Nephron progenitor cell (in vitro differentiated cells): Measurements from ENCODE around the gene COX20.

Experiments
- DNase-seq: peaks from one replicate; pipeline ENCODE4 v3.0.0; 2021
- H3K27ac Mint-ChIP-seq: 2 replicates; pipeline ENCODE4 v1.8.0; 2021; ENCODE audit warnings: mild to moderate bottlenecking, moderate library complexity, mixed read lengths
- H3K27me3 Mint-ChIP-seq: 2 replicates; pipeline ENCODE4 v1.8.0; 2021; ENCODE audit warnings: mild to moderate bottlenecking, low read depth, mixed read lengths; ENCODE audit not compliant: poor library complexity
- H3K36me3 Mint-ChIP-seq: 2 replicates; pipeline ENCODE4 v1.8.0; 2021; ENCODE audit warnings: low read depth, mixed read lengths
- H3K4me1 Mint-ChIP-seq: 2 replicates; pipeline ENCODE4 v1.8.0; 2021; ENCODE audit warnings: mixed read lengths
- H3K4me3 Mint-ChIP-seq: 2 replicates; pipeline ENCODE4 v1.8.0; 2021; ENCODE audit warnings: mild to moderate bottlenecking, moderate library complexity, mixed read lengths
- H3K9me3 Mint-ChIP-seq: 2 replicates; pipeline ENCODE4 v1.8.0; 2021; ENCODE audit warnings: mild to moderate bottlenecking, moderate library complexity, mixed read lengths
- TF ChIP-seq, protein P1 (sequence below): fragments of 200-600 bp; sonication (generic); IDR thresholded peaks from 2 replicates; pipeline ENCODE4 v1.5.0; 2021; ENCODE audit warnings: antibody characterized with exemption

COX20 gene

DNA sequence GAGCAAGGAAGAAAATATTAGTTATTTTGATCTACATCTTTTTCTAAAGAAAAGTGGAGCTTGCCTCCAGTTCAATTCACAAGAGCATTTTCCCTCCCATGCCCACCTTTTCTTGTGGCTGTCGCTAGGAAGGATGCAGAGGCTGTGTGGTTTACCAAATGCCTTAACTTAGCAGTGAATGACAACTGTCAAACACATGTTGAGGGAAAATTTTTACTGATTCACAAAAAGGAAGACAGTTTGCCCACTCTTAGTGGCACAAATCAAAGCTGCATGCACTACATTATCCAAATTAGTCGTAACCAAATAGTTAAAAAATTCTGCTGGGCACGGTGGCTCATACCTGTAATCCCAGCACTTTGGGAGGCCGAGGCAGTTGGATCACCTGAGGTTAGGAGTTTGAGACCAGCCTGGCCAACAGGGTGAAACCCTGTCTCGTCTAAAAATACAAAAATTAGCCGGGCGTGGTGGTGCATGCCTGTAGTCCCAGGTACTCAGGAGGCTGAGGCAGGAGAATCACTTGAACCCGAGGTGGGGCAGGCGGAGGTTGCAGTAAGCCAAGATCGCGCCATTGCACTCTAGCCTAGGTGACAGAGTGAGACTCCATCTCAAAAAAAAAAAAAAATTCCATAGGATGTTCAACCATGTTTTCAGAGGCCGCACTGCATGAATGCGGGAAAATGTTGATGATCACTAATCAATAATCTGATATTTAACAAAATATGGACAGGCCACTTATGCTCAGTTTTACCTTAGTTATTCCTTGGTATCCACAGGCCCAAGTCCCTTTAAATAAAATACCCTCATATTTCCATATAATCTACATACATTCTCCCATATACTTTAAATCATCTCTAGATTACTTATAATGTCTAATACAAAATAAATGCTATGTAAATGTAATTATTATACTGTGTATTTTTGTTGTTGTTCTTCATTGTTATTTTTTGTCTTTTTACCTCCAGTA, 9.0 kb downstream of the COX20 start:
- H3K36me3 Mint-ChIP-seq: peaks cover 89% of the 10 kb centered on the region
- H3K27ac Mint-ChIP-seq: peak overlapping the region; percentile 54
- H3K4me1 Mint-ChIP-seq: no peaks in the 10 kb centered on the region
- no peak overlapping the region for H3K4me3 Mint-ChIP-seq
- no peaks in the 10 kb centered on the region for H3K27me3 Mint-ChIP-seq
- no peaks in the 10 kb centered on the region for H3K9me3 Mint-ChIP-seq
- TF ChIP-seq, protein P1, sequence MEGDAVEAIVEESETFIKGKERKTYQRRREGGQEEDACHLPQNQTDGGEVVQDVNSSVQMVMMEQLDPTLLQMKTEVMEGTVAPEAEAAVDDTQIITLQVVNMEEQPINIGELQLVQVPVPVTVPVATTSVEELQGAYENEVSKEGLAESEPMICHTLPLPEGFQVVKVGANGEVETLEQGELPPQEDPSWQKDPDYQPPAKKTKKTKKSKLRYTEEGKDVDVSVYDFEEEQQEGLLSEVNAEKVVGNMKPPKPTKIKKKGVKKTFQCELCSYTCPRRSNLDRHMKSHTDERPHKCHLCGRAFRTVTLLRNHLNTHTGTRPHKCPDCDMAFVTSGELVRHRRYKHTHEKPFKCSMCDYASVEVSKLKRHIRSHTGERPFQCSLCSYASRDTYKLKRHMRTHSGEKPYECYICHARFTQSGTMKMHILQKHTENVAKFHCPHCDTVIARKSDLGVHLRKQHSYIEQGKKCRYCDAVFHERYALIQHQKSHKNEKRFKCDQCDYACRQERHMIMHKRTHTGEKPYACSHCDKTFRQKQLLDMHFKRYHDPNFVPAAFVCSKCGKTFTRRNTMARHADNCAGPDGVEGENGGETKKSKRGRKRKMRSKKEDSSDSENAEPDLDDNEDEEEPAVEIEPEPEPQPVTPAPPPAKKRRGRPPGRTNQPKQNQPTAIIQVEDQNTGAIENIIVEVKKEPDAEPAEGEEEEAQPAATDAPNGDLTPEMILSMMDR: no peak
- DNase-seq: no peak

DNA sequence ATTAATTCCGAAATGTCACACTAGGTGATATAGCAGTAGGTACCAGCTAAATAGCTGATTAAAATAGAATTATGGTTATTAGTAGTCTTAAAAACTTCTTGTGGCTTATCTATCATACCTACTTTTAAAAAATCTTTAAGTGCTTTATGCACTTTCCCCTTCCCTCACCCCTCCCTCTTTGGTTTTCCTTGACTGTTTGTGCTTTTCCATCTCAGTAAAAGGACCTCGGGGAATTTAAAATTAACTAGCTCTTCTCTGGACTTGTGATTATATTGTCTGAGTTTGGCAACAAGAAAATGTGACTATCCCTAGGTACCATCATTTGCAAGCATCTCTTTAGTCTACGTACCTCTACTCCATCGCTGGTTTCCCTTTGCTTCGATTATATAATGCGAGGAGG, 11.2 kb downstream of the COX20 start:
- Mint-ChIP-seq H3K27ac (peak overlapping the region; percentile 86), H3K27me3 (no peaks in the 10 kb centered on the region), H3K36me3 (peaks cover 84% of the 10 kb centered on the region), H3K9me3 (no peaks in the 10 kb centered on the region), H3K4me3 (no peak overlapping the region), H3K4me1 (no peaks in the 10 kb centered on the region)
- TF ChIP-seq, protein P1: no peak
- DNase-seq: no peak

DNA sequence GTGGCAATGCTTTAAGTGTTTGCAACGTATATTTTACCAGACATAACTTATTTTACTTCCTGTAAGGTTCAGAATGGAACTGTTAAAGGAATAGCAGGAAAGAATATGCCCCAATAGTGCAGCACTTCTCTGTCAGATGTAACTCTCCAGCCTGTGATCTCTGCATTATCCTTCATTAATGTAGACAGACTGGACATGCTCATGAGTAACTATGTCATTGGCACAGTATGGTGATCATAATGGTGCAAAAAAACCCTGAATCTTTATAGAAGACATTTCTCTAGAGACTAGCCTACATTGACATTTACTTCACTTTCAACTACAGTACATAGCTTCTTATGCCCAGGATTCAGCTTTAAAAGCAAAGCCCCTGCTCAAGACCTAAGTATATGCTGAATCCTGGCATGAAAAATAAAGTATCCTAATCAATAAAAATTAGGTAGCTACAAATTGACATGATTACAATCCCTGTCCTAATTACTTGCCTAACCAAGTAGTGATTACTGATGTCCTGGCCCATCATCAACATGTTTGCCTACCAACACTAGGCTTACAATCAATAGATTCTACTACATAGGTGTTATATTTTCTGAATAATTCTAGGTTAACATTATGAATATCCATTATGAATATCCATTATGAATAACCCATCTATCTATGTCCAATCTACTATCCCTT, 13.9 kb downstream of the COX20 start:
- TF ChIP-seq, protein P1: no peak
- no peak overlapping the region for H3K27ac Mint-ChIP-seq
- H3K9me3 Mint-ChIP-seq: no peaks in the 10 kb centered on the region
- H3K4me1 Mint-ChIP-seq: no peaks in the 10 kb centered on the region
- no peak overlapping the region for H3K4me3 Mint-ChIP-seq
- H3K27me3 Mint-ChIP-seq: no peaks in the 10 kb centered on the region
- no peak for DNase-seq
- peaks cover 82% of the 10 kb centered on the region for H3K36me3 Mint-ChIP-seq

DNA sequence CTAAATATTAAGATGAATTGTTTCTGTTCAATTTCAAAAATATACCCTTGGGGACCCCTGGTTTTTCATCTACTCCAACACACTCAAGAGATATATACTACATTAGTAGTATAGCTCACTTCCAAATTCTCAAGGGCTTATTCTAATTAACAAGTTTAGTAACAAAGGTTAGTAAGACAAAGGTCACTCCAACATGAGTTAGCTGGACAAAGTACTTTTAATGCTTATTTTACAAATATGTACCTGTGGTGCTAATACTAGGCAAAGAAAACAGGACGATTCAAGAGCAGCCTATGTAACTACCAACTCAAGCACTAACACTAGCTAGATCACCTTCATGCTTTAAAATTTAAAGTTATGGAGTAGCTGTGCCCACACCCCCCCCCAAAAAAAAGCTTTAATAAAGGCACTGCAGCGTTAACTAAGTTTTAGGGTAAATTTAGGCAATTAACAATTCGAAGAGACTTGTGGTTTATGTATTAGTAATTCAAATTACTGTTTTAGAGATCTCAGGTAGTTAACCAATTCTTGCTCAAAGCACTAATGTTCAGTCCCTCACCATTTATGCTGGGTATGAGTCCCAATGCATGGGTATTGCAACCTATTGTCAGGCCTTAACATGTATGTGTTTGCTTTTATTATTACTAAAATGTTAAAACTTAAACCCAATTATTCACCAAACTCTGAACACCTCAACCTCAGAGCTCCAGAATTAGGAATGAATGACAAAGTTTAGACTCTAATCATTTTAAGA, 14.8 kb downstream of the COX20 start:
- Mint-ChIP-seq H3K4me3 (no peak overlapping the region), H3K36me3 (peaks cover 85% of the 10 kb centered on the region), H3K27me3 (no peaks in the 10 kb centered on the region), H3K27ac (peak overlapping the region; percentile 52), H3K9me3 (no peaks in the 10 kb centered on the region), H3K4me1 (peaks cover 8% of the 10 kb centered on the region)
- TF ChIP-seq, protein P1: no peak
- DNase-seq: no peak

DNA sequence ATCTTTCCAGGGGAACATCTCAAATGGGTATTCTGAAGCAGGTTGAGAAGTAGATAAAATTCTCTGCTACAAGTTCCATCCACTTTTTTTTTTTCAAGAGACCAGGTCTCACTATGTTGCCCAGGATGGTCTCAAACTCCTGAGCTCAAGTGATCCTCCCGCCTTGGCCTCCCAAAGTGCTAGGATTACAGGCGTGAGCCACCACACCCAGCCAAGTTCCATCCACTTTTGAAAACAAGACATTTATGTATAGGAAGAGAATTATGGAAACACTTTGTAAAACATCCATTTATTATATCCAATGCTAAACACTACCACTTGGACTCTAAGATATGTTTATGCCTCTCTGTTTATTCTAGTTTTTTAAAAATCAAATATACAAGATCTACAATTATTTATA, 15.4 kb downstream of the COX20 start:
- no peaks in the 10 kb centered on the region for H3K27me3 Mint-ChIP-seq
- no peak for DNase-seq
- H3K4me1 Mint-ChIP-seq: peaks cover 14% of the 10 kb centered on the region
- TF ChIP-seq, protein P1: no peak
- no peak overlapping the region for H3K4me3 Mint-ChIP-seq
- no peaks in the 10 kb centered on the region for H3K9me3 Mint-ChIP-seq
- H3K36me3 Mint-ChIP-seq: peaks cover 85% of the 10 kb centered on the region
- no peak overlapping the region for H3K27ac Mint-ChIP-seq
